GM23338 (cell line): ENCODE measurements around the gene SPATA18. TPM values are rescaled to one million over a fixed set of nuclear protein-coding genes. Genes with fewer than 3 reads are reported as not detected.

Experiments
- ATAC-seq: fragments of 200-7000 bp; cut with Tn5 transposase; 3 replicates; pipeline ENCODE4 v1.9.1; 2020
- DNase-seq: peaks from one replicate; pipeline ENCODE4 v3.0.0-alpha.2; 2015; ENCODE audit warnings: low spot score
- H2AFZ ChIP-seq: fragments of 200-600 bp; sonication (generic); 2 replicates; pipeline ENCODE4 v1.8.0; 2016; ENCODE audit warnings: antibody characterized with exemption, mild to moderate bottlenecking, moderate library complexity
- H3F3A ChIP-seq: fragments of 200-600 bp; sonication (generic); replicated peaks from 2 replicates; pipeline ENCODE4 v1.8.0; 2017; ENCODE audit warnings: antibody characterized with exemption, mixed run types, low read depth
- H3K27ac ChIP-seq: fragments of 200-600 bp; sonication (generic); 2 replicates; pipeline ENCODE4 v1.6.1; 2016; ENCODE audit warnings: low read depth
- H3K27me3 ChIP-seq: fragments of 200-600 bp; sonication (generic); 2 replicates; pipeline ENCODE4 v1.8.0; 2016; ENCODE audit warnings: mild to moderate bottlenecking, mixed run types, moderate library complexity; ENCODE audit not compliant: insufficient read depth
- H3K36me3 ChIP-seq: fragments of 200-600 bp; sonication (generic); 2 replicates; pipeline ENCODE4 v1.8.0; 2016; ENCODE audit warnings: mild to moderate bottlenecking; ENCODE audit not compliant: insufficient read depth
- H3K4me1 ChIP-seq: fragments of 200-600 bp; sonication (generic); 2 replicates; pipeline ENCODE4 v1.8.0; 2016; ENCODE audit warnings: mild to moderate bottlenecking, moderate library complexity; ENCODE audit not compliant: insufficient read depth
- H3K4me2 ChIP-seq: fragments of 200-600 bp; sonication (generic); 2 replicates; pipeline ENCODE4 v1.7.1; 2017; ENCODE audit warnings: mixed run types
- H3K4me3 ChIP-seq: fragments of 200-600 bp; sonication (generic); 2 replicates; pipeline ENCODE4 v1.6.1; 2016; ENCODE audit warnings: mixed run types
- H3K79me2 ChIP-seq: fragments of 200-600 bp; sonication (generic); replicated peaks from 2 replicates; pipeline ENCODE4 v1.8.0; 2017; ENCODE audit warnings: mild to moderate bottlenecking; ENCODE audit not compliant: insufficient read depth
- H3K9me2 ChIP-seq: fragments of 200-600 bp; sonication (generic); 2 replicates; pipeline ENCODE4 v1.8.0; 2017; ENCODE audit not compliant: insufficient read depth
- H4K20me1 ChIP-seq: fragments of 200-600 bp; sonication (generic); replicated peaks from 2 replicates; pipeline ENCODE4 v1.8.0; 2017; ENCODE audit warnings: mild to moderate bottlenecking; ENCODE audit not compliant: insufficient read depth
- H3K27ac Mint-ChIP-seq: 2 replicates; pipeline ENCODE4 v1.8.0; 2020; ENCODE audit warnings: inconsistent platforms, mild to moderate bottlenecking, moderate library complexity, mixed read lengths
- H3K27me3 Mint-ChIP-seq: 3 replicates; pipeline ENCODE4 v1.8.0; 2022; ENCODE audit warnings: low read depth, mild to moderate bottlenecking, moderate library complexity, mixed read lengths, inconsistent platforms; ENCODE audit not compliant: insufficient read depth, poor library complexity
- H3K36me3 Mint-ChIP-seq: 3 replicates; pipeline ENCODE4 v1.8.0; 2021; ENCODE audit warnings: low read depth, mild to moderate bottlenecking, inconsistent platforms, moderate library complexity, mixed read lengths
- H3K4me1 Mint-ChIP-seq: 3 replicates; pipeline ENCODE4 v1.8.0; 2020; ENCODE audit warnings: mild to moderate bottlenecking, inconsistent platforms, mixed read lengths
- H3K4me3 Mint-ChIP-seq: 3 replicates; pipeline ENCODE4 v1.8.0; 2021; ENCODE audit warnings: moderate library complexity, mild to moderate bottlenecking, inconsistent platforms, mixed read lengths
- H3K9me3 Mint-ChIP-seq: 3 replicates; pipeline ENCODE4 v1.8.0; 2020; ENCODE audit warnings: moderate library complexity, mild to moderate bottlenecking, inconsistent platforms, mixed read lengths
- CREB1 ChIP-seq: fragments of 250-450 bp; sonication (Bioruptor Pico); IDR thresholded peaks from 2 replicates; pipeline ENCODE4 v1.5.0; 2020; ENCODE audit warnings: low read depth, mild to moderate bottlenecking, moderate library complexity
- EZH2phosphoT487 ChIP-seq: fragments of 200-600 bp; sonication (generic); IDR thresholded peaks from one replicate; pipeline ENCODE4 v1.8.1; 2018; ENCODE audit warnings: antibody characterized with exemption; ENCODE audit not compliant: unreplicated experiment
- JUNB ChIP-seq: IDR thresholded peaks from one replicate; pipeline ENCODE4 v1.6.1; 2016; ENCODE audit warnings: antibody characterized with exemption; ENCODE audit not compliant: unreplicated experiment
- NANOG ChIP-seq: IDR thresholded peaks from 2 replicates; pipeline ENCODE4 v1.6.1; 2016; ENCODE audit warnings: antibody characterized with exemption, borderline replicate concordance
- POLR2AphosphoS5 ChIP-seq: IDR thresholded peaks from 2 replicates; pipeline ENCODE4 v1.6.1; 2016; ENCODE audit warnings: antibody characterized with exemption, low read depth
- STAT1 ChIP-seq: IDR thresholded peaks from one replicate; pipeline ENCODE4 v1.6.1; 2016; ENCODE audit warnings: antibody characterized with exemption; ENCODE audit not compliant: unreplicated experiment
- ZNF114 ChIP-seq: fragments of 250-450 bp; sonication (Bioruptor Pico); IDR thresholded peaks from 2 replicates; pipeline ENCODE4 v1.5.0; 2020; ENCODE audit warnings: mild to moderate bottlenecking, moderate library complexity
- ZNF331 ChIP-seq: fragments of 250-450 bp; sonication (Bioruptor Pico); IDR thresholded peaks from 2 replicates; pipeline ENCODE4 v1.5.0; 2020; ENCODE audit warnings: low read depth, mild to moderate bottlenecking, moderate library complexity
- long read RNA-seq: library from polyadenylated mRNA; unstranded; transcript quantifications from one replicate; pipeline ENCODE4 v2.0.0, GENCODE V29; 2020; ENCODE audit not compliant: unreplicated experiment
- polyA plus RNA-seq: library from polyadenylated mRNA; unstranded; fragments of >200 nt; fragmentation: Nextera tagmentation; extraction: Ambion mirVana; gene quantifications from 2 replicates; pipeline ENCODE4 v1.2.1, GENCODE V29; 2016
- total RNA-seq: library from RNA; depleted of rRNA; stranded (reverse); fragments of >200 nt; shearing (Covaris generic); gene quantifications from 2 replicates; pipeline ENCODE4 v1.2.3, GENCODE V29; 2014; rRNA removed
- TF ChIP-seq, protein P1 (sequence below), 2 experiments: fragments of 200-600 bp in 1 of 2; sonication (generic) in 1 of 2; conservative IDR thresholded peaks; 2 replicates each; pipeline versions ENCODE4 v1.5.1 to v1.6.1; 2016 to 2017; ENCODE audit warnings: antibody characterized with exemption in 2 of 2, low read depth in 2 of 2, mild to moderate bottlenecking in 2 of 2, moderate library complexity in 1 of 2
- TF ChIP-seq, protein P2 (sequence below): IDR thresholded peaks from 2 replicates; pipeline ENCODE4 v1.6.1; 2016; ENCODE audit warnings: antibody characterized with exemption
- TF ChIP-seq, protein P3 (sequence below): IDR thresholded peaks from one replicate; pipeline ENCODE4 v1.6.1; 2018; ENCODE audit warnings: antibody characterized with exemption; ENCODE audit not compliant: unreplicated experiment

The SPATA18 gene, protein sequence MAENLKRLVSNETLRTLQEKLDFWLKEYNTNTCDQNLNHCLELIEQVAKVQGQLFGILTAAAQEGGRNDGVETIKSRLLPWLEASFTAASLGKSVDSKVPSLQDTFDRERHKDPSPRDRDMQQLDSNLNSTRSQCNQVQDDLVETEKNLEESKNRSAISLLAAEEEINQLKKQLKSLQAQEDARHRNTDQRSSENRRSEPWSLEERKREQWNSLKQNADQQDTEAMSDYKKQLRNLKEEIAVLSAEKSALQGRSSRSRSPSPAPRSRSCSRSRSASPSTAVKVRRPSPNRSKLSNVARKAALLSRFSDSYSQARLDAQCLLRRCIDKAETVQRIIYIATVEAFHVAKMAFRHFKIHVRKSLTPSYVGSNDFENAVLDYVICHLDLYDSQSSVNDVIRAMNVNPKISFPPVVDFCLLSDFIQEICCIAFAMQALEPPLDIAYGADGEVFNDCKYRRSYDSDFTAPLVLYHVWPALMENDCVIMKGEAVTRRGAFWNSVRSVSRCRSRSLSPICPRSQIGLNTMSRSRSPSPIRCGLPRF
- total RNA-seq (2.5 and 4.2 TPM in 2 replicates), polyA plus RNA-seq (1.3 and 1.5 TPM in 2 replicates)
- long read RNA-seq, partial matches to known transcripts, result 1 of 1 reads
- long read RNA-seq, other reads (novel, unspliced or antisense), result 0 of 1 reads

DNA sequence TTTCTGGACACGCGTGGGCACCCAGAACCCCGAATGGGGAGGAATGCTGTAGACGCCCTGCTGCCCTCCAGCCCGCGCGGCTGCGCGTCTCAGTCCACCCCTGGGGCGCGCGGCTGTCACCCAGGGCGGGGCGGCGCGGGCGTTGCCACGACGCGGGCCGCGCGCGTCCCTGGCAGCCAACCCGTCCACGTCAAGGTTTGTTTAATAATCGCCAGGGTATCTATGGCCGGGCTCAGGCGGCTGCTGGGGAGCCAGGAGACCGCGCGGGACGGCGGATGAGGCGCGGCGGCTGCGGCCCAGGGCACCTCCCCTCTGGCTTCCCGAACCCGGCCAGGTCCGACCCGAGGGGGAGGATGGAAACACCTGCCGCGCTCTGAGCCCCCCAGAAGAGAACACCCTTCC is at the start of gene SPATA18:
Gene SPATA18, plus strand, starts transcription at position 92 of the 402 bp plus-strand sequence. CDS start 401 bp downstream, outside the sequence.
- Mint-ChIP-seq H3K4me3 (peak within 1 kb of the TSS; percentile 87), H3K9me3 (peaks cover 14% of the 10 kb centered on the region), H3K27me3 (peaks cover 22% of the 10 kb centered on the region), H3K36me3 (peaks cover 8% of the 10 kb centered on the region; the same call in 2 of the 3 replicates), H3K4me1 (peaks cover 28% of the 10 kb centered on the region), H3K27ac (peak within 1 kb of the TSS; percentile 84)
- peak within 1 kb of the TSS; percentile 77; the same call in 1 of the 2 replicates for H3K27ac ChIP-seq
- H3K9me2 ChIP-seq, result 0 out of 2 replicates have a peak, but pooled peaks cover 7% of the 10 kb centered on the region
- peak within 1 kb of the TSS; percentile 88 for H3K4me2 ChIP-seq
- H3K27me3 ChIP-seq, result peaks cover 40% of the 10 kb centered on the region
- peak within 1 kb of the TSS; percentile 92 for H3K4me3 ChIP-seq
- DNase-seq, result peak; percentile 12
- peak; percentile 61 for ATAC-seq
- 0 out of 2 replicates have a peak, but pooled peaks cover 3% of the 10 kb centered on the region for H3K36me3 ChIP-seq
- no peaks in the 10 kb centered on the region for H3K79me2 ChIP-seq
- no peaks in the 10 kb centered on the region for H4K20me1 ChIP-seq
- peak within 1 kb of the TSS; percentile 95 for H2AFZ ChIP-seq
- H3K4me1 ChIP-seq, result peaks cover 25% of the 10 kb centered on the region
- no peak for TF ChIP-seq CREB1 (CRISPR knock-in tag)
- no peak for TF ChIP-seq NANOG
- H3F3A ChIP-seq, result no peaks in the 10 kb centered on the region

DNA sequence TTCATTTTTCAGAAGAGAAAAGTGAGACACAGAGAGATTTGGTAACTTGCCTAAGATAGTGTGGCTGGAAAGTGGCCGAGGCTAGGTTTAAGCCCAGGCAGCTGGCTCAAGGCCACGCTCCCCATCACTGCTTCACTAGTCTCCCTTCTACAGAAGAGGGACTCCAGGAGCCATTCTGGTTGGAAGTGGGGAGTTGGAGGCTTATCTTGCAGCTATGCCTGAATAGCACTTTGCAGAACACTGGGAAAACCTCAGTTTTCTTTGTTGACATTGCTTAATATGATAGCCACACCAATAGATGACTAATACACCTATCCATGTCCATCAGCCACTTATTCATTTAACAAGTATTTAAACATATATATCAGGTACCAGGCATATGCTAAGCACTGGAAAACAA is 49.5 kb upstream of the SPATA18 start:
- peaks cover 16% of the 10 kb centered on the region for H3K4me1 Mint-ChIP-seq
- no peak overlapping the region for H3K27ac Mint-ChIP-seq
- peaks cover 4% of the 10 kb centered on the region; the same call in 1 of the 2 replicates for H4K20me1 ChIP-seq
- no peaks in the 10 kb centered on the region for H3K27me3 ChIP-seq
- H3K4me3 Mint-ChIP-seq, result no peak overlapping the region
- ATAC-seq, result no peak
- H3K9me3 Mint-ChIP-seq, result no peaks in the 10 kb centered on the region
- H3K4me3 ChIP-seq, result no peak overlapping the region
- H3K27ac ChIP-seq, result no peak overlapping the region
- no peaks in the 10 kb centered on the region for H3K79me2 ChIP-seq
- H3F3A ChIP-seq, result no peaks in the 10 kb centered on the region
- DNase-seq, result no peak
- H3K9me2 ChIP-seq, result no peaks in the 10 kb centered on the region
- H3K4me2 ChIP-seq, result no peak overlapping the region
- H3K36me3 ChIP-seq, result no peaks in the 10 kb centered on the region
- H3K36me3 Mint-ChIP-seq, result no peaks in the 10 kb centered on the region
- no peak overlapping the region for H2AFZ ChIP-seq
- peaks cover 12% of the 10 kb centered on the region for H3K4me1 ChIP-seq
- H3K27me3 Mint-ChIP-seq, result peaks cover 3% of the 10 kb centered on the region
- TF ChIP-seq JUNB (no peak), ZNF114 (no peak), EZH2phosphoT487 (no peak), POLR2AphosphoS5 (no peak), ZNF331 (CRISPR knock-in tag) (no peak), STAT1 (no peak), NANOG (no peak)
- TF ChIP-seq, protein P1, sequence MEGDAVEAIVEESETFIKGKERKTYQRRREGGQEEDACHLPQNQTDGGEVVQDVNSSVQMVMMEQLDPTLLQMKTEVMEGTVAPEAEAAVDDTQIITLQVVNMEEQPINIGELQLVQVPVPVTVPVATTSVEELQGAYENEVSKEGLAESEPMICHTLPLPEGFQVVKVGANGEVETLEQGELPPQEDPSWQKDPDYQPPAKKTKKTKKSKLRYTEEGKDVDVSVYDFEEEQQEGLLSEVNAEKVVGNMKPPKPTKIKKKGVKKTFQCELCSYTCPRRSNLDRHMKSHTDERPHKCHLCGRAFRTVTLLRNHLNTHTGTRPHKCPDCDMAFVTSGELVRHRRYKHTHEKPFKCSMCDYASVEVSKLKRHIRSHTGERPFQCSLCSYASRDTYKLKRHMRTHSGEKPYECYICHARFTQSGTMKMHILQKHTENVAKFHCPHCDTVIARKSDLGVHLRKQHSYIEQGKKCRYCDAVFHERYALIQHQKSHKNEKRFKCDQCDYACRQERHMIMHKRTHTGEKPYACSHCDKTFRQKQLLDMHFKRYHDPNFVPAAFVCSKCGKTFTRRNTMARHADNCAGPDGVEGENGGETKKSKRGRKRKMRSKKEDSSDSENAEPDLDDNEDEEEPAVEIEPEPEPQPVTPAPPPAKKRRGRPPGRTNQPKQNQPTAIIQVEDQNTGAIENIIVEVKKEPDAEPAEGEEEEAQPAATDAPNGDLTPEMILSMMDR (conservative IDR thresholded peaks at IDR 0.05; ENCODE audit: low read depth in 2 of 2), result no peak
- TF ChIP-seq, protein P2, sequence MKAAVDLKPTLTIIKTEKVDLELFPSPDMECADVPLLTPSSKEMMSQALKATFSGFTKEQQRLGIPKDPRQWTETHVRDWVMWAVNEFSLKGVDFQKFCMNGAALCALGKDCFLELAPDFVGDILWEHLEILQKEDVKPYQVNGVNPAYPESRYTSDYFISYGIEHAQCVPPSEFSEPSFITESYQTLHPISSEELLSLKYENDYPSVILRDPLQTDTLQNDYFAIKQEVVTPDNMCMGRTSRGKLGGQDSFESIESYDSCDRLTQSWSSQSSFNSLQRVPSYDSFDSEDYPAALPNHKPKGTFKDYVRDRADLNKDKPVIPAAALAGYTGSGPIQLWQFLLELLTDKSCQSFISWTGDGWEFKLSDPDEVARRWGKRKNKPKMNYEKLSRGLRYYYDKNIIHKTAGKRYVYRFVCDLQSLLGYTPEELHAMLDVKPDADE, result no peak
- TF ChIP-seq, protein P3, sequence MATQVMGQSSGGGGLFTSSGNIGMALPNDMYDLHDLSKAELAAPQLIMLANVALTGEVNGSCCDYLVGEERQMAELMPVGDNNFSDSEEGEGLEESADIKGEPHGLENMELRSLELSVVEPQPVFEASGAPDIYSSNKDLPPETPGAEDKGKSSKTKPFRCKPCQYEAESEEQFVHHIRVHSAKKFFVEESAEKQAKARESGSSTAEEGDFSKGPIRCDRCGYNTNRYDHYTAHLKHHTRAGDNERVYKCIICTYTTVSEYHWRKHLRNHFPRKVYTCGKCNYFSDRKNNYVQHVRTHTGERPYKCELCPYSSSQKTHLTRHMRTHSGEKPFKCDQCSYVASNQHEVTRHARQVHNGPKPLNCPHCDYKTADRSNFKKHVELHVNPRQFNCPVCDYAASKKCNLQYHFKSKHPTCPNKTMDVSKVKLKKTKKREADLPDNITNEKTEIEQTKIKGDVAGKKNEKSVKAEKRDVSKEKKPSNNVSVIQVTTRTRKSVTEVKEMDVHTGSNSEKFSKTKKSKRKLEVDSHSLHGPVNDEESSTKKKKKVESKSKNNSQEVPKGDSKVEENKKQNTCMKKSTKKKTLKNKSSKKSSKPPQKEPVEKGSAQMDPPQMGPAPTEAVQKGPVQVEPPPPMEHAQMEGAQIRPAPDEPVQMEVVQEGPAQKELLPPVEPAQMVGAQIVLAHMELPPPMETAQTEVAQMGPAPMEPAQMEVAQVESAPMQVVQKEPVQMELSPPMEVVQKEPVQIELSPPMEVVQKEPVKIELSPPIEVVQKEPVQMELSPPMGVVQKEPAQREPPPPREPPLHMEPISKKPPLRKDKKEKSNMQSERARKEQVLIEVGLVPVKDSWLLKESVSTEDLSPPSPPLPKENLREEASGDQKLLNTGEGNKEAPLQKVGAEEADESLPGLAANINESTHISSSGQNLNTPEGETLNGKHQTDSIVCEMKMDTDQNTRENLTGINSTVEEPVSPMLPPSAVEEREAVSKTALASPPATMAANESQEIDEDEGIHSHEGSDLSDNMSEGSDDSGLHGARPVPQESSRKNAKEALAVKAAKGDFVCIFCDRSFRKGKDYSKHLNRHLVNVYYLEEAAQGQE, result no peak
